ENCODE results near the gene DNAJC27.

DNA sequence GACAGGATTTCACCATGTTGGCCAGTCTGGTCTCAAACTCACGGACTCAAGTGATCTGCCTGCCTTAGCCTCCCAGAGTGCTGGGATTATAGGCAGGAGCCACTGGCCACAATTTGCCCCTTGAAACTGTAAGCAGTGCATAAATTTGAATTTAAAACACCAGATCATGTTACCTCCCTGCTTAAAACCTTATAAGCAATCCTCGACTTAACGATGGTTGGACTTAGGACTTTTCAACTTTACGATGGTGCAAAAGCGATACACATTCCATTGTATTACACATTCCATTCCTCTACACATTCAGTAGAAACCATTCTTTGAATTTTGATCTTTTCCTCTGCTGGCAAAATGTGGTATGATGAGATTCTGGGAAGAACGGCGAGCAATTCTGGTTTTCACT lies 46.9 kb upstream of the DNAJC27 start:
- TF ChIP-seq EZH2 (IDR thresholded peaks at IDR 0.05; ENCODE audit: insufficient read depth, poor library complexity, severe bottlenecking) (no peak), EZH2phosphoT487 (IDR thresholded peaks at IDR 0.05; ENCODE audit: insufficient read depth, low read depth) (no peak)
